HepG2 (cell line): ENCODE measurements around the gene YY2. TPM values are rescaled to one million over a fixed set of nuclear protein-coding genes. Genes with fewer than 3 reads are reported as not detected.
A peak's percentile ranks its signal among the peaks of the same experiment; 100 is the strongest.

Experiments used
- ARNT2 ChIP-seq: sonication (generic); formaldehyde crosslinking; IDR thresholded peaks from 2 replicates; pipeline ENCODE4 v1.8.0; 2022; ENCODE audit warnings: mild to moderate bottlenecking, low read depth, missing genetic modification reagents, moderate library complexity
- ATF3 ChIP-seq: sonication (generic); formaldehyde crosslinking; IDR thresholded peaks from 2 replicates; pipeline ENCODE4 v1.4.0; 2020; ENCODE audit warnings: missing genetic modification reagents
- EHMT2 ChIP-seq: fragments of 200-600 bp; sonication (generic); IDR thresholded peaks from 2 replicates; pipeline ENCODE4 v1.7.0; 2017; ENCODE audit warnings: antibody characterized with exemption, low read depth, low read length, borderline replicate concordance
- ELF3 ChIP-seq: IDR thresholded peaks from 2 replicates; pipeline ENCODE4 v1.6.1; 2016; ENCODE audit warnings: missing genetic modification reagents, missing compliant biosample characterization
- FOXK1 ChIP-seq: sonication (generic); formaldehyde crosslinking; IDR thresholded peaks from 2 replicates; pipeline ENCODE4 v1.4.0; 2020; ENCODE audit warnings: low read depth, missing genetic modification reagents, borderline replicate concordance
- GATAD2A ChIP-seq: IDR thresholded peaks from 2 replicates; pipeline ENCODE4 v1.6.1; 2016
- NPAS2 ChIP-seq: sonication (generic); formaldehyde crosslinking; IDR thresholded peaks from 2 replicates; pipeline ENCODE4 v1.8.0; 2022; ENCODE audit warnings: mild to moderate bottlenecking, missing genetic modification reagents, borderline replicate concordance
- PHF8 ChIP-seq: sonication (generic); formaldehyde crosslinking; IDR thresholded peaks from 2 replicates; pipeline ENCODE4 v1.5.0; 2020; ENCODE audit warnings: missing genetic modification reagents
- POLR2A ChIP-seq, 2 experiments: IDR thresholded peaks; 2 replicates each; pipeline ENCODE4 v1.6.1; 2011; ENCODE audit warnings: low read depth in 2 of 2, low read length in 2 of 2, mild to moderate bottlenecking in 1 of 2, moderate library complexity in 1 of 2; ENCODE audit not compliant: insufficient read depth in 1 of 2
- RBAK ChIP-seq: sonication (generic); formaldehyde crosslinking; IDR thresholded peaks from 2 replicates; pipeline ENCODE4 v1.5.1; 2020; ENCODE audit warnings: mild to moderate bottlenecking, missing genetic modification reagents
- SOX13 ChIP-seq, 3 experiments: fragments of 450-650 bp in 1 of 3; sonication (generic) in 1 of 3; formaldehyde crosslinking in 1 of 3; IDR thresholded peaks in 2 of 3; conservative IDR thresholded peaks in 1 of 3; 2 replicates each; pipeline versions ENCODE4 v1.5.0 to v1.6.1; 2016 to 2020; ENCODE audit warnings: antibody characterized with exemption in 1 of 3, mild to moderate bottlenecking in 1 of 3, missing compliant biosample characterization in 1 of 3, missing genetic modification reagents in 1 of 3, moderate library complexity in 1 of 3
- TAF1 ChIP-seq: sonication (generic); formaldehyde crosslinking; IDR thresholded peaks from 2 replicates; pipeline ENCODE4 v1.4.0; 2020; ENCODE audit warnings: missing genetic modification reagents
- YY1 ChIP-seq: IDR thresholded peaks from 2 replicates; pipeline ENCODE4 v1.6.1; 2011; ENCODE audit warnings: low read length, low read depth, moderate library complexity, mild to moderate bottlenecking; ENCODE audit not compliant: insufficient read depth, insufficient replicate concordance
- ZBTB33 ChIP-seq: sonication (generic); formaldehyde crosslinking; IDR thresholded peaks from 2 replicates; pipeline ENCODE4 v1.4.0; 2020; ENCODE audit warnings: missing genetic modification reagents
- ZNF274 ChIP-seq: sonication (generic); formaldehyde crosslinking; IDR thresholded peaks from 2 replicates; pipeline ENCODE4 v1.5.1; 2020; ENCODE audit warnings: mild to moderate bottlenecking, missing genetic modification reagents
- ZNF326 ChIP-seq: sonication (generic); formaldehyde crosslinking; IDR thresholded peaks from 2 replicates; pipeline ENCODE4 v1.4.0; 2020; ENCODE audit warnings: missing genetic modification reagents, borderline replicate concordance
- ZNF430 ChIP-seq: sonication (generic); formaldehyde crosslinking; IDR thresholded peaks from 2 replicates; pipeline ENCODE4 v1.9.0; 2021; ENCODE audit warnings: mild to moderate bottlenecking, missing genetic modification reagents
- ZNF496 ChIP-seq: sonication (generic); formaldehyde crosslinking; IDR thresholded peaks from 2 replicates; pipeline ENCODE4 v1.8.1; 2023; ENCODE audit warnings: mild to moderate bottlenecking, moderate library complexity, missing genetic modification reagents; ENCODE audit not compliant: insufficient replicate concordance
- ZNF883 ChIP-seq: sonication (generic); formaldehyde crosslinking; IDR thresholded peaks from 2 replicates; pipeline ENCODE4 v1.5.1; 2020; ENCODE audit warnings: mild to moderate bottlenecking, missing genetic modification reagents; ENCODE audit errors: not compliant biosample characterization
- polyA plus RNA-seq, 8 experiments: library from polyadenylated mRNA; depleted of rRNA in 3 of 8; stranded (reverse) in 7 of 8; unstranded in 1 of 8; fragments of >200 nt; fragmentation: Illumina TruSeq in 4 of 8; extraction: Trizol in 4 of 8; gene quantifications; 2 replicates each; pipeline versions ENCODE4 v1.2.1 to v1.2.3, GENCODE V29; 2011 to 2016; ENCODE audit warnings: low read depth in 4 of 8, missing spikeins in 1 of 8, mixed read lengths in 1 of 8; ENCODE audit not compliant: insufficient read depth in 1 of 8
- total RNA-seq, 5 experiments: library from RNA; depleted of rRNA; stranded (reverse); fragments of >200 nt; fragmentation: Illumina TruSeq; extraction: Trizol; gene quantifications; 2 replicates each; pipeline ENCODE4 v1.2.3, GENCODE V29; 2016; ENCODE audit warnings: low read depth in 1 of 5
- TF ChIP-seq, protein P1 (sequence below): sonication (generic); formaldehyde crosslinking; IDR thresholded peaks from 2 replicates; pipeline ENCODE4 v1.5.0; 2020; ENCODE audit warnings: mild to moderate bottlenecking, missing genetic modification reagents, moderate library complexity
- TF ChIP-seq, protein P2 (sequence below): sonication (generic); formaldehyde crosslinking; IDR thresholded peaks from 2 replicates; pipeline ENCODE4 v1.4.0; 2020; ENCODE audit warnings: missing genetic modification reagents, borderline replicate concordance

YY2 gene
- total and polyA plus RNA-seq, 2 of the 13 experiments (the other 11 are each of a cell fraction or from before 2014, with no cell fraction given), result 0.34 to 0.44 TPM

DNA sequence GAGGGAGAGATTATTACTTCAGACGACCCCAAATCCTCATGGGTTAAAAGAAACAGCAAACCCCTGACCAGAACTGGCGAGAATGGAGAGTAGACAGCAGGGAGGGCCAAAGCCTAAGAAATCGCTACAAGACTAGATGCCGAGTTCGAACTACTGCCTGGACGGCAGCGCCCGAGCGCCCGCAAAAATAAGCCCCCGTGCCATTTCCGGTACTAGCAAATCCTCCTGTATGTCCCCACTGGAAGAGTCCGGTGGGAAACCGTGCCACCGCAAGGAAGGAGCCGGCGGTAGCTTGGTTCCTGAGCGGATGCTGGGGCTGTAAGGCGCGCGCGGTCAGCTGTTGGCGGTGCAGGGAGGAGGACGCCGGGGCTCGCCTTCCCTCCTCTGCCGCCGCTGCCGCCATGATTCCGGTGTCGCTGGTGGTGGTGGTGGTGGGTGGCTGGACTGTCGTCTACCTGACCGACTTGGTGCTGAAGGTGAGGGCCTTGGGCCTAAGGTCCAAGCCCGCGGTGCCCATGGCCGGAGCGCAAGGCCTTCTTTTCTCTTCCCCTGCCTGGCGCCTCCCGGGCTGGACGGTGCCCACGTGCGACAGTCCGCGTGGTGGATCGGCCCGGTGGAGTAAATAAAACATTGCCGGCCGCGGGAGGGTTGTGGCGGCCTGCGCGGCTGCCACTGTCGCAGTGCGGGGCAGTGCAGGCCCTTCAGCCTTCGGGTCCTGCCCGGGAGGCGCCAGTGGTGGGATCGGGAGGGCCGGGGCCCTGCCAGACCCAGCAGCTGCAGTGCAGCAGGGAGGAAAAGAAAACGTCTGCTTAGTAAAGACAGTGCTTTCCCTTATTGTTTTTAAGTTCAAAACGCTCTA is 16.2 kb upstream of the YY2 start, which contains the start of gene MBTPS2 (continued):
- TF ChIP-seq ZNF326 (CRISPR knock-in tag) (no peak), PHF8 (CRISPR knock-in tag) (peak; percentile 95), ELF3 (peak; percentile 53; the same call in 1 of the 2 replicates), YY1 (peak; percentile 64), ZNF430 (CRISPR knock-in tag) (no peak), NPAS2 (CRISPR knock-in tag) (no peak), POLR2A (IDR thresholded peaks at IDR 0.05; ENCODE audit: insufficient read depth in 1 of 2, low read depth in 2 of 2, low read length in 2 of 2) (peak; percentile 58 to 75), GATAD2A (CRISPR knock-in tag) (peak; percentile 70), RBAK (CRISPR knock-in tag) (no peak), ZBTB33 (no peak), ZNF496 (CRISPR knock-in tag) (no peak), ATF3 (CRISPR knock-in tag) (no peak), ZNF883 (CRISPR knock-in tag) (no peak), TAF1 (peak; percentile 99), ZNF274 (CRISPR knock-in tag) (0 out of 2 replicates have a peak, but pooled peaks have one; percentile 33), EHMT2 (no peak), SOX13 (IDR thresholded peaks at IDR 0.05) (no peak), SOX13 (CRISPR knock-in tag; conservative IDR thresholded peaks at IDR 0.05 in 1 of 2, IDR thresholded peaks at IDR 0.05 in 1 of 2) (0 out of 4 replicates have a peak, but pooled peaks of 1 of the 2 experiments have one; percentile 30), FOXK1 (peak; percentile 74; the same call in 1 of the 2 replicates), ARNT2 (CRISPR knock-in tag) (peak; percentile 66; the same call in 1 of the 2 replicates)
- TF ChIP-seq, protein P1, sequence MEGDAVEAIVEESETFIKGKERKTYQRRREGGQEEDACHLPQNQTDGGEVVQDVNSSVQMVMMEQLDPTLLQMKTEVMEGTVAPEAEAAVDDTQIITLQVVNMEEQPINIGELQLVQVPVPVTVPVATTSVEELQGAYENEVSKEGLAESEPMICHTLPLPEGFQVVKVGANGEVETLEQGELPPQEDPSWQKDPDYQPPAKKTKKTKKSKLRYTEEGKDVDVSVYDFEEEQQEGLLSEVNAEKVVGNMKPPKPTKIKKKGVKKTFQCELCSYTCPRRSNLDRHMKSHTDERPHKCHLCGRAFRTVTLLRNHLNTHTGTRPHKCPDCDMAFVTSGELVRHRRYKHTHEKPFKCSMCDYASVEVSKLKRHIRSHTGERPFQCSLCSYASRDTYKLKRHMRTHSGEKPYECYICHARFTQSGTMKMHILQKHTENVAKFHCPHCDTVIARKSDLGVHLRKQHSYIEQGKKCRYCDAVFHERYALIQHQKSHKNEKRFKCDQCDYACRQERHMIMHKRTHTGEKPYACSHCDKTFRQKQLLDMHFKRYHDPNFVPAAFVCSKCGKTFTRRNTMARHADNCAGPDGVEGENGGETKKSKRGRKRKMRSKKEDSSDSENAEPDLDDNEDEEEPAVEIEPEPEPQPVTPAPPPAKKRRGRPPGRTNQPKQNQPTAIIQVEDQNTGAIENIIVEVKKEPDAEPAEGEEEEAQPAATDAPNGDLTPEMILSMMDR (CRISPR knock-in tag), result peak; percentile 37; the same call in 1 of the 2 replicates
- TF ChIP-seq, protein P2, sequence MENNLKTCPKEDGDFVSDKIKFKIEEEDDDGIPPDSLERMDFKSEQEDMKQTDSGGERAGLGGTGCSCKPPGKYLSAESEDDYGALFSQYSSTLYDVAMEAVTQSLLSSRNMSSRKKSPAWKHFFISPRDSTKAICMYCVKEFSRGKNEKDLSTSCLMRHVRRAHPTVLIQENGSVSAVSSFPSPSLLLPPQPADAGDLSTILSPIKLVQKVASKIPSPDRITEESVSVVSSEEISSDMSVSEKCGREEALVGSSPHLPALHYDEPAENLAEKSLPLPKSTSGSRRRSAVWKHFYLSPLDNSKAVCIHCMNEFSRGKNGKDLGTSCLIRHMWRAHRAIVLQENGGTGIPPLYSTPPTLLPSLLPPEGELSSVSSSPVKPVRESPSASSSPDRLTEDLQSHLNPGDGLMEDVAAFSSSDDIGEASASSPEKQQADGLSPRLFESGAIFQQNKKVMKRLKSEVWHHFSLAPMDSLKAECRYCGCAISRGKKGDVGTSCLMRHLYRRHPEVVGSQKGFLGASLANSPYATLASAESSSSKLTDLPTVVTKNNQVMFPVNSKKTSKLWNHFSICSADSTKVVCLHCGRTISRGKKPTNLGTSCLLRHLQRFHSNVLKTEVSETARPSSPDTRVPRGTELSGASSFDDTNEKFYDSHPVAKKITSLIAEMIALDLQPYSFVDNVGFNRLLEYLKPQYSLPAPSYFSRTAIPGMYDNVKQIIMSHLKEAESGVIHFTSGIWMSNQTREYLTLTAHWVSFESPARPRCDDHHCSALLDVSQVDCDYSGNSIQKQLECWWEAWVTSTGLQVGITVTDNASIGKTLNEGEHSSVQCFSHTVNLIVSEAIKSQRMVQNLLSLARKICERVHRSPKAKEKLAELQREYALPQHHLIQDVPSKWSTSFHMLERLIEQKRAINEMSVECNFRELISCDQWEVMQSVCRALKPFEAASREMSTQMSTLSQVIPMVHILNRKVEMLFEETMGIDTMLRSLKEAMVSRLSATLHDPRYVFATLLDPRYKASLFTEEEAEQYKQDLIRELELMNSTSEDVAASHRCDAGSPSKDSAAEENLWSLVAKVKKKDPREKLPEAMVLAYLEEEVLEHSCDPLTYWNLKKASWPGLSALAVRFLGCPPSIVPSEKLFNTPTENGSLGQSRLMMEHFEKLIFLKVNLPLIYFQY (CRISPR knock-in tag), result 0 out of 2 replicates have a peak, but pooled peaks have one; percentile 30
